ENCODE measurements around the gene FN3KRP.
"Not testable (repeated sequence)": the region's sequence is repeated elsewhere in the genome, so short reads cannot be mapped to it uniquely, and the experiment has no call there.

FN3KRP gene

GRCh38 chr17:82767041-82767754 lies 50.7 kb downstream of the FN3KRP start:
- Histone ChIP-seq H3K27me3 (ENCODE audit: control insufficient read depth, insufficient read depth, low read length) (no peaks in the 10 kb centered on the region), H3K36me3 (ENCODE audit: control insufficient read depth, insufficient read depth, low read length) (peaks cover 19% of the 10 kb centered on the region), H3K4me3 (ENCODE audit: low read length) (no peak overlapping the region), H3K27ac (ENCODE audit: low read length) (no peak overlapping the region), H3K9me3 (ENCODE audit: control insufficient read depth, insufficient read depth, low read length) (no peaks in the 10 kb centered on the region), H3K4me1 (ENCODE audit: control insufficient read depth, insufficient read depth, low read length) (no peaks in the 10 kb centered on the region)
- no CpG with 5 or more reads among the region's 24 CpGs for WGBS (ENCODE audit: insufficient coverage, insufficient read length)
- DNase-seq (ENCODE audit: low read depth, low spot score), result no peak

GRCh38 chr17:82769041-82769440 lies 52.5 kb downstream of the FN3KRP start:
- H3K36me3 ChIP-seq (ENCODE audit: control insufficient read depth, insufficient read depth, low read length), result peaks cover 25% of the 10 kb centered on the region
- H3K27ac ChIP-seq (ENCODE audit: low read length), result no peak overlapping the region
- WGBS (ENCODE audit: insufficient coverage, insufficient read length), result no CpG with 5 or more reads among the region's 7 CpGs
- H3K4me1 ChIP-seq (ENCODE audit: control insufficient read depth, insufficient read depth, low read length), result no peaks in the 10 kb centered on the region
- no peak overlapping the region for H3K4me3 ChIP-seq (ENCODE audit: low read length)
- no peak for DNase-seq (ENCODE audit: low read depth, low spot score)
- no peaks in the 10 kb centered on the region for H3K9me3 ChIP-seq (ENCODE audit: control insufficient read depth, insufficient read depth, low read length)
- H3K27me3 ChIP-seq (ENCODE audit: control insufficient read depth, insufficient read depth, low read length), result no peaks in the 10 kb centered on the region

- no peak for DNase-seq (ENCODE audit: low read depth, low spot score)
- no peak overlapping the region for H3K27ac ChIP-seq (ENCODE audit: low read length)
- no peaks in the 10 kb centered on the region for H3K27me3 ChIP-seq (ENCODE audit: control insufficient read depth, insufficient read depth, low read length)
- no peak overlapping the region for H3K4me3 ChIP-seq (ENCODE audit: low read length)
- no CpG with 5 or more reads among the region's 3 CpGs for WGBS (ENCODE audit: insufficient coverage, insufficient read length)
- H3K4me1 ChIP-seq (ENCODE audit: control insufficient read depth, insufficient read depth, low read length), result no peaks in the 10 kb centered on the region
- peaks cover 25% of the 10 kb centered on the region for H3K36me3 ChIP-seq (ENCODE audit: control insufficient read depth, insufficient read depth, low read length)
- no peaks in the 10 kb centered on the region for H3K9me3 ChIP-seq (ENCODE audit: control insufficient read depth, insufficient read depth, low read length)
These were observed 55.5 kb downstream of the FN3KRP start for GRCh38 chr17:82772026-82772425.

GRCh38 chr17:82774456-82774855 lies 58.0 kb downstream of the FN3KRP start:
- not testable (repeated sequence) for H3K27ac ChIP-seq (ENCODE audit: low read length); H3K9me3 ChIP-seq (ENCODE audit: control insufficient read depth, insufficient read depth, low read length); H3K4me1 ChIP-seq (ENCODE audit: control insufficient read depth, insufficient read depth, low read length); H3K27me3 ChIP-seq (ENCODE audit: control insufficient read depth, insufficient read depth, low read length); DNase-seq (ENCODE audit: low read depth, low spot score); H3K4me3 ChIP-seq (ENCODE audit: low read length)
- WGBS (ENCODE audit: insufficient coverage, insufficient read length), result no CpG with 5 or more reads among the region's 19 CpGs
- peaks cover 12% of the 10 kb centered on the region for H3K36me3 ChIP-seq (ENCODE audit: control insufficient read depth, insufficient read depth, low read length)

- no peaks in the 10 kb centered on the region for H3K27me3 ChIP-seq (ENCODE audit: control insufficient read depth, insufficient read depth, low read length)
- H3K27ac ChIP-seq (ENCODE audit: low read length), result no peak overlapping the region
- DNase-seq (ENCODE audit: low read depth, low spot score), result no peak
- H3K36me3 ChIP-seq (ENCODE audit: control insufficient read depth, insufficient read depth, low read length), result peaks cover 14% of the 10 kb centered on the region
- no CpG with 5 or more reads among the region's 34 CpGs for WGBS (ENCODE audit: insufficient coverage, insufficient read length)
- no peaks in the 10 kb centered on the region for H3K4me1 ChIP-seq (ENCODE audit: control insufficient read depth, insufficient read depth, low read length)
- no peak overlapping the region for H3K4me3 ChIP-seq (ENCODE audit: low read length)
- no peaks in the 10 kb centered on the region for H3K9me3 ChIP-seq (ENCODE audit: control insufficient read depth, insufficient read depth, low read length)
These were observed 58.7 kb downstream of the FN3KRP start for GRCh38 chr17:82775001-82775823.

- no peaks in the 10 kb centered on the region for H3K4me1 ChIP-seq (ENCODE audit: control insufficient read depth, insufficient read depth, low read length)
- H3K27me3 ChIP-seq (ENCODE audit: control insufficient read depth, insufficient read depth, low read length), result no peaks in the 10 kb centered on the region
- no peaks in the 10 kb centered on the region for H3K9me3 ChIP-seq (ENCODE audit: control insufficient read depth, insufficient read depth, low read length)
- H3K27ac ChIP-seq (ENCODE audit: low read length), result no peak overlapping the region
- no peak for DNase-seq (ENCODE audit: low read depth, low spot score)
- no CpG with 5 or more reads among the region's 13 CpGs for WGBS (ENCODE audit: insufficient coverage, insufficient read length)
- H3K36me3 ChIP-seq (ENCODE audit: control insufficient read depth, insufficient read depth, low read length), result peaks cover 15% of the 10 kb centered on the region
- H3K4me3 ChIP-seq (ENCODE audit: low read length), result no peak overlapping the region
These were observed 59.9 kb downstream of the FN3KRP start for GRCh38 chr17:82776454-82776853.
